Measurements from ENCODE around the gene SUGCT.

The SUGCT gene

DNA sequence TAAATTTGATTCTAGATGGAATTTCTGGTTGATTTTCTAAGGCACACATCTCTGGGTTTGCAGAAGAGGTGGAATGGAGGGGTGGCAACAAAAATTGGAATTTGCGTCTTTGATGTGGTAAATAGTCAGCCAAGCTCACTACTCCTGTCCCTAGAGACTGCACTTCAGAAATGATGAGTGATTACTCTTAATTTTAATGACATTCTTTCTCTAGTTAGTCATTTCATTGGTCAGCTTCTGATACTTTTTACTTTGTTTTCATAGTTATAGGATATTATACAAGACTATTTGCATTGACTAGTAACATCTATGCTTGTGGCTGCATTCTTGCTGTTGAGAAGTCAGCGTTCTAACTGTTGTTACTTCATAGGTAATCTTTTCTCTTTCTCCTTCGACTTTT is 658.3 kb downstream of the SUGCT start:
- Histone ChIP-seq H3K27ac (no peak overlapping the region), H3K36me3 (replicated peaks) (no peaks in the 10 kb centered on the region), H3K4me3 (ENCODE audit: low read depth, low read length) (no peak overlapping the region), H3K27me3 (replicated peaks) (no peaks in the 10 kb centered on the region)
- in situ Hi-C loops (cut with HindIII; ENCODE audit: low pct_ligation_motif_present, low sequenced_read_pairs), result no loop called here
- peak; percentile 9 for DNase-seq
- TF ChIP-seq, protein P1, sequence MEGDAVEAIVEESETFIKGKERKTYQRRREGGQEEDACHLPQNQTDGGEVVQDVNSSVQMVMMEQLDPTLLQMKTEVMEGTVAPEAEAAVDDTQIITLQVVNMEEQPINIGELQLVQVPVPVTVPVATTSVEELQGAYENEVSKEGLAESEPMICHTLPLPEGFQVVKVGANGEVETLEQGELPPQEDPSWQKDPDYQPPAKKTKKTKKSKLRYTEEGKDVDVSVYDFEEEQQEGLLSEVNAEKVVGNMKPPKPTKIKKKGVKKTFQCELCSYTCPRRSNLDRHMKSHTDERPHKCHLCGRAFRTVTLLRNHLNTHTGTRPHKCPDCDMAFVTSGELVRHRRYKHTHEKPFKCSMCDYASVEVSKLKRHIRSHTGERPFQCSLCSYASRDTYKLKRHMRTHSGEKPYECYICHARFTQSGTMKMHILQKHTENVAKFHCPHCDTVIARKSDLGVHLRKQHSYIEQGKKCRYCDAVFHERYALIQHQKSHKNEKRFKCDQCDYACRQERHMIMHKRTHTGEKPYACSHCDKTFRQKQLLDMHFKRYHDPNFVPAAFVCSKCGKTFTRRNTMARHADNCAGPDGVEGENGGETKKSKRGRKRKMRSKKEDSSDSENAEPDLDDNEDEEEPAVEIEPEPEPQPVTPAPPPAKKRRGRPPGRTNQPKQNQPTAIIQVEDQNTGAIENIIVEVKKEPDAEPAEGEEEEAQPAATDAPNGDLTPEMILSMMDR (IDR thresholded peaks at IDR 0.05; ENCODE audit: low read depth, low read length, missing control alignments), result no peak

DNA sequence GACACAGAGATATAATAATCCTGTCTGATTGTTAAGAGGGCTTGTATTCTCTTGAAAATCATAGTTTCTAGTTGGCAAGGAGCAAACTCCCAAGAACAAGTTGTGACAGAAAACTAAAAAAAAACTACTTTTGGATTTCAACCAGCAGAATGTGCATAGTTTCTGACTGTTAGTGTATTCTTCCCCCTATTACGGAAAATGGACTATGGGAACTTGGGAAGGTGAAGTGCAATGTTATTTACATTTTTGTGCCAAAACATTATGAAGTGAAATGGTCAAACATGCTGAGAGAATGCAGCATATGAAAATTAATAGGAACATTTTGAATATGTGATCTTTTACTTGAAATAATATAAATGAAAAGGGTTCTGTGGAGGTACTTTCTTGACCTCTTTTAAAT is 660.8 kb downstream of the SUGCT start:
- H3K36me3 ChIP-seq (replicated peaks), result no peaks in the 10 kb centered on the region
- no peaks in the 10 kb centered on the region for H3K27me3 ChIP-seq (replicated peaks)
- no peak overlapping the region for H3K4me3 ChIP-seq (ENCODE audit: low read depth, low read length)
- in situ Hi-C loops (cut with HindIII; ENCODE audit: low pct_ligation_motif_present, low sequenced_read_pairs), result no loop called here
- TF ChIP-seq, protein P1 (IDR thresholded peaks at IDR 0.05; ENCODE audit: low read depth, low read length, missing control alignments), result no peak
- DNase-seq, result no peak
- no peak overlapping the region for H3K27ac ChIP-seq

DNA sequence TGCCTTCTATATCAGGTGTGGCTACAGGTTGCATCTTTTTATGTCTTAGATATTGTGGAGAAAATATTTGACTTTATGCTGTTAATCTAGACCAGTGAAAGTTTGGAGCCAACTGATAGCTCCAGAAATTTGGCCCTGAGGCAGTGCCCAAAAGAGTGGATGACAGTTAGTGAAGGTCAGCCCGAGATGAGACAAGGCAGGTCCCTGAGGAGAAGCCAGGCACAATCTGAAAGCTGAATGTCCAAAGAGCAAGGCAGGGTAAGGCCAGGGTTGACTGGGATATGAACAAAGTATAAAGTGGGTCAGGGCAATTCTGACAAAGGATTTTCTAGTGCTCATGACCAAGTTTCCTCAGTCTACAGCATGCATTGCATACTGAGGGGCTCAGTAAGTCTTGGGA is 661.9 kb downstream of the SUGCT start:
- no peak for DNase-seq
- TF ChIP-seq, protein P1 (IDR thresholded peaks at IDR 0.05; ENCODE audit: low read depth, low read length, missing control alignments), result no peak
- H3K4me3 ChIP-seq (ENCODE audit: low read depth, low read length), result no peak overlapping the region
- no peaks in the 10 kb centered on the region for H3K36me3 ChIP-seq (replicated peaks)
- in situ Hi-C loops (cut with HindIII; ENCODE audit: low pct_ligation_motif_present, low sequenced_read_pairs), result no loop called here
- no peak overlapping the region for H3K27ac ChIP-seq
- H3K27me3 ChIP-seq (replicated peaks), result no peaks in the 10 kb centered on the region

DNA sequence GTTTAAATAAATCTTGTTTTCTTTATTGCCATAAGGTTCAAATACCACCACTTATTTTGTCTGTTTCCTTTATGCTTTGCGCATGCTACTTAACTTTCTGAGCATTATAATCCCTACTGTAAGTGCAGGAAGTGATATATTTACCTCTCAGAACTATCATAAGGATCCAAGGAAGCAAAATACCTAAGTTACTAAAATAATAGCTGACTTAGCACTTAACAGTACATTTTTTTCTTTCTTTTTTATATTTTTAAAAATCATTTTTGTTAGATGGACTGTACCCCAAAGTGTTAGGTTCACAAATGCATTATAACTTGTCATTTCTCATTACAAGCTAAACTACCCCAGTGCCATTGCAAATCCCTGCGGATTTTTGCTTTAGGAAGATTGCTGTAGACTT is 663.8 kb downstream of the SUGCT start:
- Histone ChIP-seq H3K4me3 (ENCODE audit: low read depth, low read length) (no peak overlapping the region), H3K27ac (no peak overlapping the region), H3K27me3 (replicated peaks) (no peaks in the 10 kb centered on the region), H3K36me3 (replicated peaks) (no peaks in the 10 kb centered on the region)
- TF ChIP-seq, protein P1 (IDR thresholded peaks at IDR 0.05; ENCODE audit: low read depth, low read length, missing control alignments), result no peak
- DNase-seq, result no peak
- in situ Hi-C loops (cut with HindIII; ENCODE audit: low pct_ligation_motif_present, low sequenced_read_pairs), result no loop called here

DNA sequence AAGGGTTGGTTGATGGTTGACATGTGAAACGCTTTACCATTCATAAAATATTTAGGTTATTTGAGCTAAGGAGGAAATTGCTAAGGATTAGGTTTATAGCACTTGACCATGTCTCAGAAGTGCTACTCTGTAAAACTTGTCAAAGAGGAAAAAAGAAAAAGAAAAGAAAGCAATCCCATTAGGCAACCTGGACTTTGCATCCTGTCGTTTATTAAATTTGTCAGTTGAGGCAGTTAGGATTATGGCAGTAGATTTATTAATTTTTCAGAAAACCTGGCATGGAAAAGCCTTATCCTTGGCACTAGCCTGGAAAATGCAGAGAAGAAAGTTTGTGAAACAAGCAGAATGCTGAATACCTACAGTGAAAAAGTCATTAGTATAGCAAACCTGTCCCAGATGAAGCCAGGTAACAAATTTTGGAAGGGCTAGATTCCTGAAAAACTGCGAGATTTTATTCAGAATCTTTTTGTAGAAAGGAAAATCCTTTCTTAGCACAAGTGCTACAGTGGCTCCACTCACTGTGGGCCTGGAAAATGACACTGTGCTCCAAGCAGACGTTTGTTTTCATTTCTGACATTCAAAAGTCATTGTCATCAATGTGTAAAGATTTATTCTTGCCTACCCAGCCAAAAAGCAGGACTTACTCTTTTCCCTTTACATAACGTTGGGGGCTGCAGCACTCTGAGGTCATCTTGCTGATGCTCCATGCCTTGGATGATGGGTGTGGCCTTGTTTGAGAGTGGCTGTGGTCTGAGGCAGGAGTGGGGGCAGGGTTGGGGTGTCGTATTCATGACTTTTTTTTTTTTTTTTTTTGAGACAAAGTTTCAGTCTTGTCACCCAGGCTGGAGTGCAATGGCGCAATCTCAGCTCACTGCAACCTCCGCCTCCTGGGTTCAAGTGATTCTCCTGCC is 664.9 kb downstream of the SUGCT start:
- Histone ChIP-seq H3K36me3 (replicated peaks) (no peaks in the 10 kb centered on the region), H3K27me3 (replicated peaks) (no peaks in the 10 kb centered on the region), H3K4me3 (ENCODE audit: low read depth, low read length) (no peak overlapping the region), H3K27ac (no peak overlapping the region)
- TF ChIP-seq, protein P1 (IDR thresholded peaks at IDR 0.05; ENCODE audit: low read depth, low read length, missing control alignments), result no peak
- in situ Hi-C loops (cut with HindIII; ENCODE audit: low pct_ligation_motif_present, low sequenced_read_pairs), result no loop called here
- DNase-seq, result no peak
